ENCODE data around the gene SNX10.
A peak's percentile ranks its signal among the peaks of the same experiment; 100 is the strongest.

Gene SNX10

GRCh38 chr7:26349005-26349915 is 57.6 kb downstream of the SNX10 start:
- no peaks in the 10 kb centered on the region for H3K9me3 ChIP-seq (ENCODE audit: control extremely low read depth in 1 of 5, control insufficient read depth in 4 of 5, insufficient read depth in 2 of 5, low read depth in 1 of 5, low read length in 4 of 5)
- H3K4me3 ChIP-seq (ENCODE audit: control insufficient read depth in 1 of 7, extremely low read depth in 1 of 7, insufficient read depth in 4 of 7, low read depth in 2 of 7, low read length in 6 of 7): no peak overlapping the region
- no peak overlapping the region for H3K27ac ChIP-seq (ENCODE audit: insufficient read depth in 1 of 2, low read depth in 1 of 2, low read length in 2 of 2, poor library complexity in 1 of 2, severe bottlenecking in 2 of 2)
- DNase-seq: no peak
- 100% methylated on average over 2 of the region's 6 CpGs for WGBS (ENCODE audit: insufficient coverage)
- peaks cover 0 to 7% (median 2%) of the 10 kb centered on the region in 4 experiments for H3K4me1 ChIP-seq (ENCODE audit: control extremely low read depth in 1 of 4, control insufficient read depth in 4 of 4, insufficient read depth in 4 of 4, low read length in 3 of 4)
- no peaks in the 10 kb centered on the region for H3K27me3 ChIP-seq (replicated peaks in 2 of 5; ENCODE audit: control insufficient read depth in 4 of 5, insufficient read depth in 5 of 5, low read length in 4 of 5)
- H3K36me3 ChIP-seq (ENCODE audit: control insufficient read depth in 4 of 4, insufficient read depth in 4 of 4, low read length in 3 of 4): peaks cover 5 to 50% (median 21%) of the 10 kb centered on the region in 4 experiments
- POLR2A ChIA-PET: no interaction called here
- CTCF ChIA-PET: interaction anchor here (1.4 to 4.4 kb wide), 4 partner anchors 11 to 61 kb away, joined by 3 to 24 read pairs (median 4); no protein-coding TSS in a partner anchor

GRCh38 chr7:26351171-26351570 is 59.5 kb downstream of the SNX10 start:
- Histone ChIP-seq H3K27ac (ENCODE audit: insufficient read depth in 1 of 2, low read depth in 1 of 2, low read length in 2 of 2, poor library complexity in 1 of 2, severe bottlenecking in 2 of 2) (no peak overlapping the region), H3K4me3 (ENCODE audit: control insufficient read depth in 1 of 7, extremely low read depth in 1 of 7, insufficient read depth in 4 of 7, low read depth in 2 of 7, low read length in 6 of 7) (no peak overlapping the region), H3K27me3 (replicated peaks in 2 of 5; ENCODE audit: control insufficient read depth in 4 of 5, insufficient read depth in 5 of 5, low read length in 4 of 5) (no peaks in the 10 kb centered on the region), H3K36me3 (ENCODE audit: control insufficient read depth in 4 of 4, insufficient read depth in 4 of 4, low read length in 3 of 4) (peaks cover 5 to 38% (median 20%) of the 10 kb centered on the region in 4 experiments), H3K4me1 (ENCODE audit: control extremely low read depth in 1 of 4, control insufficient read depth in 4 of 4, insufficient read depth in 4 of 4, low read length in 3 of 4) (peaks cover 0 to 7% (median 2%) of the 10 kb centered on the region in 4 experiments), H3K9me3 (ENCODE audit: control extremely low read depth in 1 of 5, control insufficient read depth in 4 of 5, insufficient read depth in 2 of 5, low read depth in 1 of 5, low read length in 4 of 5) (no peaks in the 10 kb centered on the region)
- POLR2A ChIA-PET: no interaction called here
- no CpG with 5 or more reads among the region's 1 CpG for WGBS (ENCODE audit: insufficient coverage)
- no peak for DNase-seq
- CTCF ChIA-PET: interaction anchor here (1.0 to 4.4 kb wide), 4 partner anchors 10 to 55 kb away, joined by 3 to 24 read pairs (median 4); no protein-coding TSS in a partner anchor

GRCh38 chr7:26356229-26356628 is 64.6 kb downstream of the SNX10 start:
- WGBS (ENCODE audit: insufficient coverage): no CpG with 5 or more reads among the region's 3 CpGs
- ChIA-PET POLR2A (no interaction called here), CTCF (interaction anchor here (1.0 to 2.5 kb wide), 5 partner anchors 9 to 462 kb away, joined by 3 to 13 read pairs (median 3); no protein-coding TSS in a partner anchor)
- Histone ChIP-seq H3K4me3 (ENCODE audit: control insufficient read depth in 1 of 7, extremely low read depth in 1 of 7, insufficient read depth in 4 of 7, low read depth in 2 of 7, low read length in 6 of 7) (no peak overlapping the region), H3K27ac (ENCODE audit: insufficient read depth in 1 of 2, low read depth in 1 of 2, low read length in 2 of 2, poor library complexity in 1 of 2, severe bottlenecking in 2 of 2) (no peak overlapping the region), H3K36me3 (ENCODE audit: control insufficient read depth in 4 of 4, insufficient read depth in 4 of 4, low read length in 3 of 4) (peaks cover 0 to 9% (median 2%) of the 10 kb centered on the region in 4 experiments), H3K27me3 (replicated peaks in 2 of 5; ENCODE audit: control insufficient read depth in 4 of 5, insufficient read depth in 5 of 5, low read length in 4 of 5) (no peaks in the 10 kb centered on the region), H3K4me1 (ENCODE audit: control extremely low read depth in 1 of 4, control insufficient read depth in 4 of 4, insufficient read depth in 4 of 4, low read length in 3 of 4) (peaks cover 2 to 14% (median 9%) of the 10 kb centered on the region in 4 experiments), H3K9me3 (ENCODE audit: control extremely low read depth in 1 of 5, control insufficient read depth in 4 of 5, insufficient read depth in 2 of 5, low read depth in 1 of 5, low read length in 4 of 5) (no peaks in the 10 kb centered on the region)
- DNase-seq: no peak

- Histone ChIP-seq H3K27ac (ENCODE audit: insufficient read depth in 1 of 2, low read depth in 1 of 2, low read length in 2 of 2, poor library complexity in 1 of 2, severe bottlenecking in 2 of 2) (no peak overlapping the region), H3K4me3 (ENCODE audit: control insufficient read depth in 1 of 7, extremely low read depth in 1 of 7, insufficient read depth in 4 of 7, low read depth in 2 of 7, low read length in 6 of 7) (no peak overlapping the region), H3K9me3 (ENCODE audit: control extremely low read depth in 1 of 5, control insufficient read depth in 4 of 5, insufficient read depth in 2 of 5, low read depth in 1 of 5, low read length in 4 of 5) (no peaks in the 10 kb centered on the region), H3K36me3 (ENCODE audit: control insufficient read depth in 4 of 4, insufficient read depth in 4 of 4, low read length in 3 of 4) (peaks cover 0 to 7% (median under 1%) of the 10 kb centered on the region in 4 experiments), H3K27me3 (replicated peaks in 2 of 5; ENCODE audit: control insufficient read depth in 4 of 5, insufficient read depth in 5 of 5, low read length in 4 of 5) (no peaks in the 10 kb centered on the region), H3K4me1 (ENCODE audit: control extremely low read depth in 1 of 4, control insufficient read depth in 4 of 4, insufficient read depth in 4 of 4, low read length in 3 of 4) (peaks cover 2 to 14% (median 9%) of the 10 kb centered on the region in 4 experiments)
- POLR2A ChIA-PET: interaction anchor here (0.6 kb wide), 2 partner anchors 16 to 32 kb away, joined by 3 to 4 read pairs; no protein-coding TSS in a partner anchor
- CTCF ChIA-PET: interaction anchor here (0.6 to 2.5 kb wide), 6 partner anchors 8 to 463 kb away, joined by 3 to 13 read pairs (median 3); no protein-coding TSS in a partner anchor
- no peak for DNase-seq
- 94% methylated on average over 4 of the region's 4 CpGs for WGBS (ENCODE audit: insufficient coverage)
These were observed 65.5 kb downstream of the SNX10 start for GRCh38 chr7:26356929-26357798.

- ChIA-PET CTCF (interaction anchor here (0.6 kb wide), 1 partner anchor 392 kb away, joined by 3 read pairs; no protein-coding TSS in a partner anchor), POLR2A (interaction anchor here (0.6 kb wide), 2 partner anchors 16 to 33 kb away, joined by 3 to 4 read pairs; no protein-coding TSS in a partner anchor)
- H3K9me3 ChIP-seq (ENCODE audit: control extremely low read depth in 1 of 5, control insufficient read depth in 4 of 5, insufficient read depth in 2 of 5, low read depth in 1 of 5, low read length in 4 of 5): no peaks in the 10 kb centered on the region
- no peak overlapping the region for H3K27ac ChIP-seq (ENCODE audit: insufficient read depth in 1 of 2, low read depth in 1 of 2, low read length in 2 of 2, poor library complexity in 1 of 2, severe bottlenecking in 2 of 2)
- peaks cover 0 to 6% (median 0%) of the 10 kb centered on the region in 4 experiments for H3K36me3 ChIP-seq (ENCODE audit: control insufficient read depth in 4 of 4, insufficient read depth in 4 of 4, low read length in 3 of 4)
- 100% methylated on average over 1 of the region's 2 CpGs for WGBS (ENCODE audit: insufficient coverage)
- H3K4me1 ChIP-seq (ENCODE audit: control extremely low read depth in 1 of 4, control insufficient read depth in 4 of 4, insufficient read depth in 4 of 4, low read length in 3 of 4): peaks cover 2 to 14% (median 10%) of the 10 kb centered on the region in 4 experiments
- no peaks in the 10 kb centered on the region for H3K27me3 ChIP-seq (replicated peaks in 2 of 5; ENCODE audit: control insufficient read depth in 4 of 5, insufficient read depth in 5 of 5, low read length in 4 of 5)
- no peak overlapping the region for H3K4me3 ChIP-seq (ENCODE audit: control insufficient read depth in 1 of 7, extremely low read depth in 1 of 7, insufficient read depth in 4 of 7, low read depth in 2 of 7, low read length in 6 of 7)
- no peak for DNase-seq
These were observed 66.1 kb downstream of the SNX10 start for GRCh38 chr7:26357799-26358151.

- H3K36me3 ChIP-seq (ENCODE audit: control insufficient read depth in 4 of 4, insufficient read depth in 4 of 4, low read length in 3 of 4): peaks cover 0 to 13% (median 3%) of the 10 kb centered on the region in 4 experiments
- CTCF ChIA-PET: interaction anchor here (1.3 to 7.9 kb wide), 4 partner anchors 12 to 467 kb away, joined by 3 to 57 read pairs (median 8); partner anchors contain the start of gene SNX10
- 83% methylated on average over 1 of the region's 3 CpGs for WGBS (ENCODE audit: insufficient coverage)
These were observed 69.0 kb downstream of the SNX10 start for GRCh38 chr7:26360650-26361049.

More at GRCh38 chr7:26360650-26361049, 69.0 kb downstream of the SNX10 start:
- Histone ChIP-seq H3K27me3 (replicated peaks in 2 of 5; ENCODE audit: control insufficient read depth in 4 of 5, insufficient read depth in 5 of 5, low read length in 4 of 5) (no peaks in the 10 kb centered on the region), H3K4me3 (ENCODE audit: control insufficient read depth in 1 of 7, extremely low read depth in 1 of 7, insufficient read depth in 4 of 7, low read depth in 2 of 7, low read length in 6 of 7) (no peak overlapping the region), H3K9me3 (ENCODE audit: control extremely low read depth in 1 of 5, control insufficient read depth in 4 of 5, insufficient read depth in 2 of 5, low read depth in 1 of 5, low read length in 4 of 5) (no peaks in the 10 kb centered on the region), H3K4me1 (ENCODE audit: control extremely low read depth in 1 of 4, control insufficient read depth in 4 of 4, insufficient read depth in 4 of 4, low read length in 3 of 4) (peaks cover 2 to 21% (median 11%) of the 10 kb centered on the region in 4 experiments), H3K27ac (ENCODE audit: insufficient read depth in 1 of 2, low read depth in 1 of 2, low read length in 2 of 2, poor library complexity in 1 of 2, severe bottlenecking in 2 of 2) (no peak overlapping the region)
- POLR2A ChIA-PET: no interaction called here
- DNase-seq: peak in 2 of 3 donors; percentile 65 to 70
